ENCODE measurements around the gene UCK1.

UCK1 gene

DNA sequence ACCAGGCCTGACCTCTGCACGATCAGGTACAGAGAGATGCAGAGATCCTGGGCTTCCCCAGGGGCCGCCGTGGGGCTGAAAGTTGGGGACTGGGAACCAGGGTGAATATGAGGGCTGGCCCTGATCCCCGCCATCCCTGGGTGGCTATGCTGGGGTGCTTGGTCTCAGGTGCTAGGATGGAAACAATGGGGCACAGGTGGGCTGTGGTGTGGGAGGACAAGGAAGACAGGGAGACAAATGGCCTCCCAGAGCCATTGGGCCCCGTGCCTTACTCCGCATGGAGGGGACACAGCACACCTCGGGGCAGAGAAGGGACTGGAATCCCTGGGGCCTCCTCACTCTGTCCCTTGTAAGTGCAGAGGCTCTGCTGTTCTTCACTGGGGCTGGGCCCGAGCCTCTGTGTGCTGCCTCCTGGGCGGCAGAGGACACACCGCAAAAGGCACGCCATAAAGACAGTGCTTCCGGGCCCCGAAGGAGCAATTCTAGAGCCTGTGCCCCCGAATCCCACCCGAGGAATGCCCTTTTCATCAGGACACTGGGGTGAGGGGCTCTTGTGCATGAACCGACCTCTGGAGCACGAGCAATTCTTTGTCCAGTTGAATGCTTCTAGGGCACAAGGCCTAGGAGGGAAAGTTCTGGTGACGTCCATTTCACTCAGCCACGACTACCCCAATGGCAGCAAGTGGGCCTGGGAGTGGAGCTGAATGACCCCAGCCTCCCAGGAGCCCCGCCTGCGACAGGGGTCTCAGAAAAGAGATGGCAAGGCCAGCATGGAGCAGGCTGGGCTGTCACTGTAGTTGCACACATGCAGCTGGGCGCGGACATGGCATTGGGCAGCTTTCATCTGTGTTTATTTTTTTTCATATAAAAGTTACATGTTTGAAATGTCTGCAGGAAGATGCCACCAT lies 45.1 kb upstream of the UCK1 start:
- TF ChIP-seq, protein P1, sequence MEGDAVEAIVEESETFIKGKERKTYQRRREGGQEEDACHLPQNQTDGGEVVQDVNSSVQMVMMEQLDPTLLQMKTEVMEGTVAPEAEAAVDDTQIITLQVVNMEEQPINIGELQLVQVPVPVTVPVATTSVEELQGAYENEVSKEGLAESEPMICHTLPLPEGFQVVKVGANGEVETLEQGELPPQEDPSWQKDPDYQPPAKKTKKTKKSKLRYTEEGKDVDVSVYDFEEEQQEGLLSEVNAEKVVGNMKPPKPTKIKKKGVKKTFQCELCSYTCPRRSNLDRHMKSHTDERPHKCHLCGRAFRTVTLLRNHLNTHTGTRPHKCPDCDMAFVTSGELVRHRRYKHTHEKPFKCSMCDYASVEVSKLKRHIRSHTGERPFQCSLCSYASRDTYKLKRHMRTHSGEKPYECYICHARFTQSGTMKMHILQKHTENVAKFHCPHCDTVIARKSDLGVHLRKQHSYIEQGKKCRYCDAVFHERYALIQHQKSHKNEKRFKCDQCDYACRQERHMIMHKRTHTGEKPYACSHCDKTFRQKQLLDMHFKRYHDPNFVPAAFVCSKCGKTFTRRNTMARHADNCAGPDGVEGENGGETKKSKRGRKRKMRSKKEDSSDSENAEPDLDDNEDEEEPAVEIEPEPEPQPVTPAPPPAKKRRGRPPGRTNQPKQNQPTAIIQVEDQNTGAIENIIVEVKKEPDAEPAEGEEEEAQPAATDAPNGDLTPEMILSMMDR (IDR thresholded peaks at IDR 0.05; ENCODE audit: low read length, missing control alignments): no peak
- DNase-seq (ENCODE audit: low read depth): no peak
- H3K4me3 ChIP-seq (replicated peaks; ENCODE audit: low read depth, low read length): no peak overlapping the region

DNA sequence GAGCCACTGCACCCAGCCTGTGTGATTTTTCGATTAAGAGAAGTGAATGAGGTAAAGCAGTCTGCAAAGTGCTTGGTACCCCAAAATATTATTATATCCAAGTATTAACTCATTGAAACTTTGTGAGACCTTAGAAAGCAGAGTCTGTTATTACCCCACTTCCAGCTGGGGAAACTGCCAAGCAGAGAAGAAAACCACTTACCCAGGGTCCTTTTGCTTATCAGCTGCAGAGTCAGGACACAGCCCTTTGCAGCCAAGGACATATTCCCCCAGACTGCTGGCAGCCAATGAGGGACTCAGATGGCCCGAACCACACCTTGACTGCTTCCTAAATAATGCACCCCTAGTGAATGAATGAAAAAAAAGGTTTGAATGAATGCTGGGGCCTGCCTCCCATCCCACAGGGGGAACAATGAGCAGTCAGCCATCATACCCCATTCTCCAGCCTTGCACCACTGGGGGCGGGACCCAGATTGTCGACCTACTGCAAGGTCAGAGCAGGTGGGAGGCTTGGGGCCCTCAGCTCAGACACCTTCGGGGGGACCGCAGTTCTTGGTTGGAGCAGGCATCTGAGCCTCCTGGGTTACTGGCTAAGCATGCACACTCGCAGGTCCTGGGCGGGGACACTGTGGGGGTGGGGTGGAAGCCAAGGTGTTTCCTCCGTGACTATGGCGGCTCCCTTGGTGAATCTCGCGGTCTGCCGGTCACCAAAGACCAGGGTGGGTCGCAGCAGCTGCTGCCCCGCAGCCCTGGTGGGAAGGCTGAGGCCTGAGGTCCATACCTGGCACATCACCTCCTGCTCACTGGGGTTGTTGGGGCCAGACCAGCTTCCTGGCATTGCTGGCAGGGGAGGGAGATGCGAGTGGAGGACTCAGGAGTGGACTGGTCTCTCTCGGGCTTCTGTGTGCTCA lies 43.9 kb upstream of the UCK1 start:
- DNase-seq (ENCODE audit: low read depth): no peak
- TF ChIP-seq, protein P1 (IDR thresholded peaks at IDR 0.05; ENCODE audit: low read length, missing control alignments): no peak
- no peak overlapping the region for H3K4me3 ChIP-seq (replicated peaks; ENCODE audit: low read depth, low read length)

DNA sequence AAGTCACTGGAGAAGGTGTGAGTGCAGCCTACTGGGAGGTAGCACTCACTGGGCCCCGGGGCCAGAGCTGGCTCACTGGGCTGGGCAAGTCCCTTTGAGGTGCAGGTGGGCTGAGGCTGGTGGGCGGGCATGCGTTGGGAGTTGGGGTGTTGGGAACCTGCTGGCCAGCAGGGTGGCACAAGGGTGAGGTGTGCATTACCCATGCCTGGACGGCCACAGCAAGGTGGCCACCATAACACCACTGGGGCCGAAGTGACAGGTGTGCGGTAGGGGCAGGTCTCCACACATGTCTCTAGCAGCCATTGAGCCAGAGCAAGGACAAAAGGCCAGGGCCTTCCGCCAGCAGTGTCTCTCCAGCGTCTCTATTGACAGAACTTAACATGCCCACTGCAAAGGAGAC lies 36.8 kb upstream of the UCK1 start:
- H3K4me3 ChIP-seq (replicated peaks; ENCODE audit: low read depth, low read length): no peak overlapping the region
- TF ChIP-seq, protein P1 (IDR thresholded peaks at IDR 0.05; ENCODE audit: low read length, missing control alignments): no peak
- DNase-seq (ENCODE audit: low read depth): no peak

DNA sequence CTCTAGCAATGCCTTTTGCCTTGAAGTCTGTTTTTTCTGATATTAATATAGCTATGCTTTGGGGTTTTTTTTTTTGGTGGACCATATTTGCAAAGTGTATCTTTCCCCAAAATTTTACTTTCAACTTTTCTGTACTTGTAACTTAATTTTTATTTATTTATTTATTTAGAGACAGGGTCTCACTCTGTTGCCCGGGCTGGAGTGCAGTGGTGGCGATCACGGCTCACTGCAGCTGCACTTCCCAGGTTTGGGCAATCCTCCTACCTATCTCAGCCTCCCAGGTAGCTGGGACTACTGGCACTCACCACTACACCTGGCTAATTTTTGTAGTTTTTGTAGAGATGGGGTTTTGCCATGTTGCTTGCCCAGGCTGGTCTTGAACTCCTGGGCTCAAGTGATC lies 35.1 kb upstream of the UCK1 start:
- TF ChIP-seq, protein P1 (IDR thresholded peaks at IDR 0.05; ENCODE audit: low read length, missing control alignments): no peak
- no peak for DNase-seq (ENCODE audit: low read depth)
- H3K4me3 ChIP-seq (replicated peaks; ENCODE audit: low read depth, low read length): no peak overlapping the region

DNA sequence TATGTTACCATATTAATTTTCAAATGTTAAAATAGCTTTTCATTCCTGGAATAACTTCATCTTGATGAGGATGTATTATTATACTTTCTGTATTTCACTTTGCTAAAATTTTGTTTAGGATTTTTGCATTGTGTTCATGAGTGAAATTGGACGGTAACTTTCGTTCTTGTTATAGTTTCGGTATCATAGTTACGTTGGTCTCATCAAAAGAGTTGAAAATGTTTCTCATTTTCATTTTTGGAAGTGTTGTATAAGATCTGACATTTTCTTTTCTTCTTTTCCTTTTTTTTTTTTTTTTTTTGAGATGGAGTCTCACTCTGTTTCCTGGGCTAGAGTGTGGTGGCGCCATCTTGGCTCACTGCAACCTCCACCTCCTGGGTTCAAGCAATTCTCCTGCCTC lies 34.3 kb upstream of the UCK1 start:
- no peak for DNase-seq (ENCODE audit: low read depth)
- H3K4me3 ChIP-seq (replicated peaks; ENCODE audit: low read depth, low read length): no peak overlapping the region
- TF ChIP-seq, protein P1 (IDR thresholded peaks at IDR 0.05; ENCODE audit: low read length, missing control alignments): no peak

DNA sequence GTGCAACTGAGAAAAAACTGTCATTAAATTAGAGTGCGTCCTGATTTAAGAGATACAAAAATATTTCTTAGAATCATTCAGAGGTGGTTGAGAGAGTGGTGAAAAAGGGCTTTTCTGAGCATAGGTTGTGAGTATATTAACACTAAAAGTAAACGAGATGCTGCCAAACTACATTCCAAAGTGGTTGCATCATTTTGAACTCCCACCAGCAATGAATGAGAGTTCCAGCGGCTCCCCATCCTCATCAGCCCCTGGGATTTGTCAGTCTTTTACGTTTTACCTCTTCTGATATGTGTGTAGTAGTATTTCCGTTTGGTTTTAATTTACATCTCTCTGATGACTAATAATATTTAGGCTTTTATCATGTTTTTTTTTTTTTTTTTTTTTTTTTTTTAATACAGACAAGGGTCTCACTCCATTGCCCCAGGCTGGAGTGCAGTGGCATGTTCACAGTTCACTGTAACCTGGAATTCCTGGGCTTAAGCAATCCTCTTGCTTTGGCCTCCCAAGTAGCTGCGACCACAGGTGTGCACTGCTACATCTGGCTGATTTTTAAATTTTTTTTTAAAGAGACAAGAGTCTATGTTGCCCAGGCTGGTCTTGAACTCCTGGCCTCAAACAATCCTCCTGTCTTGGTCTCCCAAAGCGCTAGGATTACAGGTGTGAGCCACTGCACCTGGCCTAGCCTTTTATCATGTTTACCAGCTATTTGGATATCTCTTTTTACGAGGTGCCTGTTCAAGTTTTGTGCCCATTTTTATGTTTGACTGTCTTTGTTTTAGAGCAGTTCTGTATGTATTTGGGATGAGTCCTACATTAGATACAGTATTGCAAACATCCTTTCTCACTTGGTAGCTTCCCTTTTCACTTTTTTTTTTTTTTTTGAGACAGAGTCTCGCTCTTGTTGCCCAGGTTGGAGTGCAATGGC lies 31.2 kb upstream of the UCK1 start:
- no peak overlapping the region for H3K4me3 ChIP-seq (replicated peaks; ENCODE audit: low read depth, low read length)
- DNase-seq (ENCODE audit: low read depth): peak; percentile 53
- TF ChIP-seq, protein P1 (IDR thresholded peaks at IDR 0.05; ENCODE audit: low read length, missing control alignments): no peak
